Type B pancreatic cell (in vitro differentiated cells): ENCODE data around the gene ENOX1. TPM values are rescaled to one million over a fixed set of nuclear protein-coding genes. Genes with fewer than 3 reads are reported as not detected.

ENCODE experiments used
- DNase-seq: peaks from one replicate; pipeline ENCODE4 v3.0.0; 2021; ENCODE audit warnings: mixed read lengths; ENCODE audit not compliant: unreplicated experiment; ENCODE audit errors: extremely low spot score
- H3K27ac Mint-ChIP-seq: 2 replicates; pipeline ENCODE4 v1.8.0; 2021; ENCODE audit warnings: mild to moderate bottlenecking, mixed read lengths
- H3K27me3 Mint-ChIP-seq: 2 replicates; pipeline ENCODE4 v1.8.0; 2021; ENCODE audit warnings: mixed read lengths
- H3K36me3 Mint-ChIP-seq: 2 replicates; pipeline ENCODE4 v1.8.0; 2021; ENCODE audit warnings: mixed read lengths
- H3K4me1 Mint-ChIP-seq: one replicate; pipeline ENCODE4 v1.8.0; 2021; ENCODE audit warnings: mixed read lengths; ENCODE audit not compliant: unreplicated experiment
- H3K4me3 Mint-ChIP-seq: 2 replicates; pipeline ENCODE4 v1.8.0; 2021; ENCODE audit warnings: mild to moderate bottlenecking, mixed read lengths
- H3K9me3 Mint-ChIP-seq: 2 replicates; pipeline ENCODE4 v1.8.0; 2021; ENCODE audit warnings: mixed read lengths
- CTCF ChIP-seq: fragments of 200-600 bp; sonication (generic); conservative IDR thresholded peaks from 2 replicates; pipeline ENCODE4 v1.5.0; 2021; ENCODE audit warnings: antibody characterized with exemption, mild to moderate bottlenecking
- total RNA-seq: library from RNA; stranded (reverse); gene quantifications from 2 replicates; pipeline ENCODE4 v1.2.1, GENCODE V29; 2021; ENCODE audit warnings: low replicate concordance

Gene ENOX1
- total RNA-seq, 1 donor from 2014 or later, result 7.5 TPM

- H3K36me3 Mint-ChIP-seq, result peaks cover 4% of the 10 kb centered on the region
- no peaks in the 10 kb centered on the region for H3K9me3 Mint-ChIP-seq
- peaks cover 18% of the 10 kb centered on the region for H3K4me1 Mint-ChIP-seq
- no peak for DNase-seq
- H3K27me3 Mint-ChIP-seq, result no peaks in the 10 kb centered on the region
- no peak for TF ChIP-seq CTCF
- H3K27ac Mint-ChIP-seq, result no peak overlapping the region
- H3K4me3 Mint-ChIP-seq, result no peak overlapping the region
Observed at GRCh38 chr13:43377973-43378372, 408.8 kb downstream of the ENOX1 start.

- Mint-ChIP-seq H3K36me3 (peaks cover 4% of the 10 kb centered on the region), H3K27me3 (no peaks in the 10 kb centered on the region), H3K4me3 (no peak overlapping the region), H3K4me1 (peaks cover 18% of the 10 kb centered on the region), H3K27ac (no peak overlapping the region), H3K9me3 (no peaks in the 10 kb centered on the region)
- no peak for TF ChIP-seq CTCF
- no peak for DNase-seq
Observed at GRCh38 chr13:43377149-43377548, 409.6 kb downstream of the ENOX1 start.

GRCh38 chr13:43376596-43376995 lies 410.2 kb downstream of the ENOX1 start:
- no peak for DNase-seq
- no peak for TF ChIP-seq CTCF
- Mint-ChIP-seq H3K36me3 (peaks cover 4% of the 10 kb centered on the region), H3K4me3 (no peak overlapping the region), H3K27me3 (no peaks in the 10 kb centered on the region), H3K27ac (no peak overlapping the region), H3K4me1 (peaks cover 18% of the 10 kb centered on the region), H3K9me3 (no peaks in the 10 kb centered on the region)

- no peaks in the 10 kb centered on the region for H3K27me3 Mint-ChIP-seq
- DNase-seq, result no peak
- peaks cover 4% of the 10 kb centered on the region for H3K36me3 Mint-ChIP-seq
- H3K9me3 Mint-ChIP-seq, result no peaks in the 10 kb centered on the region
- no peak overlapping the region for H3K27ac Mint-ChIP-seq
- no peak overlapping the region for H3K4me3 Mint-ChIP-seq
- H3K4me1 Mint-ChIP-seq, result peaks cover 19% of the 10 kb centered on the region
- no peak for TF ChIP-seq CTCF
Observed at GRCh38 chr13:43375797-43376465, 410.8 kb downstream of the ENOX1 start.

GRCh38 chr13:43374621-43375020 lies 412.2 kb downstream of the ENOX1 start:
- no peak for TF ChIP-seq CTCF
- H3K4me3 Mint-ChIP-seq, result no peak overlapping the region
- H3K36me3 Mint-ChIP-seq, result peaks cover 8% of the 10 kb centered on the region
- peaks cover 26% of the 10 kb centered on the region for H3K4me1 Mint-ChIP-seq
- no peak overlapping the region for H3K27ac Mint-ChIP-seq
- DNase-seq, result no peak
- H3K27me3 Mint-ChIP-seq, result no peaks in the 10 kb centered on the region
- peaks cover 5% of the 10 kb centered on the region for H3K9me3 Mint-ChIP-seq
